Breast epithelium (tissue), 4 donors: Measurements from ENCODE around the gene SLC16A9. TPM values are rescaled to one million over a fixed set of nuclear protein-coding genes. Genes with fewer than 3 reads are reported as not detected.

Experiments used
- DNase-seq, 2 donors: peaks; one replicate each; pipeline ENCODE4 v3.0.0-alpha.2; 2019; ENCODE audit warnings: low spot score in 2 of 2
- H3K27ac ChIP-seq, 2 donors: fragments of 200-600 bp; sonication (generic) in 1 of 2; one replicate each; pipeline ENCODE4 v1.5.1; 2016 to 2019; ENCODE audit warnings: mild to moderate bottlenecking in 1 of 2
- H3K27me3 ChIP-seq, 2 donors: fragments of 200-600 bp; sonication (generic) in 1 of 2; one replicate each; pipeline versions ENCODE4 v1.5.1 to v1.6.0; 2017 to 2019; ENCODE audit warnings: control low read depth in 1 of 2, mild to moderate bottlenecking in 1 of 2
- H3K36me3 ChIP-seq: fragments of 200-600 bp; one replicate; pipeline ENCODE4 v1.5.1; 2019
- H3K4me1 ChIP-seq, 2 donors: fragments of 200-600 bp; sonication (generic); one replicate each; pipeline ENCODE4 v1.5.1; 2016 to 2019; ENCODE audit warnings: control low read depth in 1 of 2
- H3K4me3 ChIP-seq, 3 donors: fragments of 200-600 bp; sonication (generic); 1 replicate in 2 of 3; 2 replicates in 1 of 3; pipeline ENCODE4 v1.5.1; 2016 to 2019; ENCODE audit warnings: mild to moderate bottlenecking in 3 of 3, moderate library complexity in 2 of 3
- H3K9me3 ChIP-seq, 2 donors: fragments of 200-600 bp; sonication (generic) in 1 of 2; one replicate each; pipeline ENCODE4 v1.5.1; 2016 to 2019; ENCODE audit warnings: control low read depth in 1 of 2
- POLR2A ChIP-seq: fragments of 450-650 bp; IDR thresholded peaks from one replicate; pipeline ENCODE4 v1.6.1; 2016; ENCODE audit warnings: antibody characterized with exemption, mild to moderate bottlenecking, moderate library complexity
- POLR2AphosphoS5 ChIP-seq, 3 donors: sonication (generic); formaldehyde crosslinking; IDR thresholded peaks; one replicate each; pipeline ENCODE4 v1.6.1; 2017; ENCODE audit warnings: antibody characterized with exemption in 3 of 3
- intact Hi-C: fragments of 100-400 bp; cut with DNase I; formaldehyde crosslinking; loops from one replicate; pipeline ENCODE4 v1.15.1; 2023; ENCODE audit warnings: low total_unique reads
- total RNA-seq, 3 donors: library from RNA; depleted of rRNA; stranded (reverse); fragments of >200 nt; gene quantifications; one replicate each; pipeline ENCODE4 v1.1.0, GENCODE V29; 2016
- TF ChIP-seq, protein P1 (sequence below), 3 donors: fragments of 450-650 bp; IDR thresholded peaks; one replicate each; pipeline ENCODE4 v1.5.1; 2016 to 2017; ENCODE audit warnings: antibody characterized with exemption in 3 of 3, mild to moderate bottlenecking in 3 of 3, moderate library complexity in 3 of 3

The SLC16A9 gene
- total RNA-seq, 3 donors from 2014 or later = 0.32 to 1.2 (median 0.33) TPM

GRCh38 chr10:59623133-59624121 lies 86.2 kb downstream of the SLC16A9 start:
- DNase-seq = no peak
- no peaks in the 10 kb centered on the region for H3K36me3 ChIP-seq
- no peak for TF ChIP-seq POLR2A
- no peak for TF ChIP-seq POLR2AphosphoS5 (IDR thresholded peaks at IDR 0.05)
- TF ChIP-seq, protein P1, sequence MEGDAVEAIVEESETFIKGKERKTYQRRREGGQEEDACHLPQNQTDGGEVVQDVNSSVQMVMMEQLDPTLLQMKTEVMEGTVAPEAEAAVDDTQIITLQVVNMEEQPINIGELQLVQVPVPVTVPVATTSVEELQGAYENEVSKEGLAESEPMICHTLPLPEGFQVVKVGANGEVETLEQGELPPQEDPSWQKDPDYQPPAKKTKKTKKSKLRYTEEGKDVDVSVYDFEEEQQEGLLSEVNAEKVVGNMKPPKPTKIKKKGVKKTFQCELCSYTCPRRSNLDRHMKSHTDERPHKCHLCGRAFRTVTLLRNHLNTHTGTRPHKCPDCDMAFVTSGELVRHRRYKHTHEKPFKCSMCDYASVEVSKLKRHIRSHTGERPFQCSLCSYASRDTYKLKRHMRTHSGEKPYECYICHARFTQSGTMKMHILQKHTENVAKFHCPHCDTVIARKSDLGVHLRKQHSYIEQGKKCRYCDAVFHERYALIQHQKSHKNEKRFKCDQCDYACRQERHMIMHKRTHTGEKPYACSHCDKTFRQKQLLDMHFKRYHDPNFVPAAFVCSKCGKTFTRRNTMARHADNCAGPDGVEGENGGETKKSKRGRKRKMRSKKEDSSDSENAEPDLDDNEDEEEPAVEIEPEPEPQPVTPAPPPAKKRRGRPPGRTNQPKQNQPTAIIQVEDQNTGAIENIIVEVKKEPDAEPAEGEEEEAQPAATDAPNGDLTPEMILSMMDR (IDR thresholded peaks at IDR 0.05) = no peak
- H3K4me1 ChIP-seq = no peaks in the 10 kb centered on the region
- no peak overlapping the region for H3K4me3 ChIP-seq
- no peaks in the 10 kb centered on the region for H3K27me3 ChIP-seq
- intact Hi-C loops = loop anchor here (2.0 kb wide), 1 partner anchor 173 kb away; no protein-coding TSS in a partner anchor
- no peaks in the 10 kb centered on the region for H3K9me3 ChIP-seq
- H3K27ac ChIP-seq = no peak overlapping the region

- H3K9me3 ChIP-seq = no peaks in the 10 kb centered on the region
- no peaks in the 10 kb centered on the region for H3K4me1 ChIP-seq
- H3K27ac ChIP-seq = no peak overlapping the region
- intact Hi-C loops = loop anchor here (2.0 kb wide), 1 partner anchor 174 kb away; no protein-coding TSS in a partner anchor
- H3K4me3 ChIP-seq = no peak overlapping the region
- TF ChIP-seq, protein P1 (IDR thresholded peaks at IDR 0.05) = peak; percentile 43 to 47 (median 46)
- no peak for TF ChIP-seq POLR2AphosphoS5 (IDR thresholded peaks at IDR 0.05)
- TF ChIP-seq POLR2A = no peak
- DNase-seq = no peak
- H3K36me3 ChIP-seq = no peaks in the 10 kb centered on the region
- H3K27me3 ChIP-seq = no peaks in the 10 kb centered on the region
Observed at GRCh38 chr10:59622320-59623132, 87.1 kb downstream of the SLC16A9 start.

- Histone ChIP-seq H3K27ac (no peak overlapping the region), H3K9me3 (no peaks in the 10 kb centered on the region), H3K27me3 (no peaks in the 10 kb centered on the region), H3K4me1 (no peaks in the 10 kb centered on the region), H3K4me3 (no peak overlapping the region), H3K36me3 (no peaks in the 10 kb centered on the region)
- no peak for DNase-seq
- intact Hi-C loops = loop anchor here (2.0 kb wide), 1 partner anchor 175 kb away; no protein-coding TSS in a partner anchor
- TF ChIP-seq POLR2AphosphoS5 (IDR thresholded peaks at IDR 0.05) (no peak), POLR2A (no peak)
- TF ChIP-seq, protein P1 (IDR thresholded peaks at IDR 0.05) = no peak
Observed at GRCh38 chr10:59621771-59622170, 87.9 kb downstream of the SLC16A9 start.

- H3K36me3 ChIP-seq = no peaks in the 10 kb centered on the region
- H3K4me1 ChIP-seq = no peaks in the 10 kb centered on the region
- TF ChIP-seq POLR2A = no peak
- TF ChIP-seq, protein P1 (IDR thresholded peaks at IDR 0.05) = no peak
- no peak for TF ChIP-seq POLR2AphosphoS5 (IDR thresholded peaks at IDR 0.05)
- H3K27me3 ChIP-seq = no peaks in the 10 kb centered on the region
- H3K27ac ChIP-seq = no peak overlapping the region
- H3K4me3 ChIP-seq = no peak overlapping the region
- DNase-seq = no peak
- H3K9me3 ChIP-seq = no peaks in the 10 kb centered on the region
- intact Hi-C loops = no loop called here
Observed at GRCh38 chr10:59618666-59619065, 91.0 kb downstream of the SLC16A9 start.
